Activated T-cell treated with anti-CD3 and anti-CD28 coated beads for 48 hours (primary cell): ENCODE results near the gene FGGY.
"Not testable (repeated sequence)": the region's sequence is repeated elsewhere in the genome, so short reads cannot be mapped to it uniquely, and the experiment has no call there.

Source experiments
- DNase-seq: peaks from one replicate; pipeline ENCODE4 v3.0.0-alpha.2; 2020; ENCODE audit warnings: low read depth

The FGGY gene

DNA sequence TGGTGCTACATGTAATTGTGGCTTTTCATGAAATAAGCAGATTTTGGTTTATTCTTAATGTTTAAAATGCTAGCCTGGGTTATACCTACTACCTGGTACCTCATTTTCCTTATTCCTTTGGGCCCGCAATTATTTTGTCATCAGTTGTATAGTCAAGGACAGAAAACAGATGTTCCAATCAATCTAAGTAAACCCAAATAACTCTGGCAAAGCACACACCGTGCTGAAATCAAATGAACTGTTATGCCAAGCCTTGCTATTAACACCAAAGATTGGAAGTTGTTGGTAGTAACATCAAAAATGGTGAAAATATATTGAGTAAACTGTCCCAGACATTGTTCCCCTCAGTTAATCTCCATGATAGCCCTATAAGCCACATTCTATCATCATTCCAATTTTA is 248.9 kb downstream of the FGGY start:
- DNase-seq = no peak

DNA sequence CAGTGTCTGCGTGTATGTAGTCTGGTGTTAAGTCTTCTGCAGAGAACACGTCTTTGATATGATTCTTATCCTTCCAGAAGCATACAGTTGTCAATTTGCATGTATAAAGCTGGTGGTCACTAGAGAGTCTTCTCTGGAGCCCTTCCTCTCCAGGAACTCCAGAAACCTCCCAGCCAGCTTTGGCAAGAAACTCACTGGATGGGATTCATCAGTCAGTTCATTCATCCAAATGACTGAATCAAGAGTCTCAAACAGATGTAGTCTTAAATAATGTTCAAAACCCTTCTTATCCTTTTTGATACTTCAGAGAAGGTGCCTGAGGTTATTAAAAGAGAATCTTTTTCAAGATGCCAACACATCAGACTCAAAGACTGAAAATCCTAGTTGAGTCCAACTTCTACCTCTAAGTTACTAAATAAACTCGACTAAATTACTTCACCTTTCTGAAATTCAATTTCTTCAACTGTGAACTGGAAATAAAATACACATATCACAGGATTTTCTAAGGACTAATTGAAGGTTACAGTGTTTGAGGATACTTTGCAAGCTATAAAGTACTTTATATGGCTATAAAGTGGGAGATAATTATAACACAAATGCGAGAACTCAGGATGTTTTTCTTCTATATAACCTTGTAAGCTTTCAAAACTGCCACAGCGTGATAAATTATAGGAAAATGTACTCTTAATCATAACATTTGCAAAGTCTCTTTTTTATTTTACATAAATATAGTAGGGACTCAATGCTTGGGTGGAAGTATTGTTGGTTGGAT is 252.4 kb downstream of the FGGY start:
- no peak for DNase-seq

DNA sequence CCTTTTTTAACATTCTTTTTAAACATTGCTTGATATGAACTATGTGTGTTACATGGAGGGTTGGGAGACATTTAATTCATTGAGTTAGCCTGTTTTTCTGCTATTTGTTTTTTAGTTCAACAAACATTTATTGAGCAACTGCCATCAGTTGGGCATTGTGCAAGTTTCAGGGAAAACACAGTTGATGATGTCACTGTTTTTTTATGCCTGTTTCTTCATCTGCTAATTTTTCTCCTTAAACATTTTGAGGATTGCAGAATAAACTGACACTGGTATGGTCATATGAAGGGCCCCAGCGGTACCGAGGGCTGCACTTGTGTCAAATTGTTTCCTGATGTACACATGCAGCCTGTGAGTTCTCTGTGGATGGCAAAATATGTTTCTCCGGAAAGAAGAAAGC is 253.0 kb downstream of the FGGY start:
- no peak for DNase-seq

DNA sequence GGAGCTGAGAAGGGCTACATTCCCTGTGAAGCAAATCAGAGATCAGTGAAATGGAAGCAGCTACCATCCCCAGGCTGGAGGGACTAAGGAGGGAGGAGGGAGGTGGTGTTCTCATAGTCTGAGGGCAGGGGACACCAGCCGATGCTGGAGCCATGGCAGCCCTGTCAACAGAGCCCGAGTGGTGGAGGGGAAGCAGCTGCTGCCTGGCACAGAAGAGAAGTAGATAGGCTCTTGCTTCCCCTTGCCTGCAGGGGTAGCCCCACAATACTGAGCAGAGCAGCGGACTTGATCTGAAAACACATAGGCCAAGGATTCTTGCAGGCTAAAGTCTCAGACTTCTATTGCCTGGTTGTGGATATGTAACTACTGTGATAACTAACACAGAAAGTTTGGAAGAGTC is 255.1 kb downstream of the FGGY start:
- no peak for DNase-seq

DNA sequence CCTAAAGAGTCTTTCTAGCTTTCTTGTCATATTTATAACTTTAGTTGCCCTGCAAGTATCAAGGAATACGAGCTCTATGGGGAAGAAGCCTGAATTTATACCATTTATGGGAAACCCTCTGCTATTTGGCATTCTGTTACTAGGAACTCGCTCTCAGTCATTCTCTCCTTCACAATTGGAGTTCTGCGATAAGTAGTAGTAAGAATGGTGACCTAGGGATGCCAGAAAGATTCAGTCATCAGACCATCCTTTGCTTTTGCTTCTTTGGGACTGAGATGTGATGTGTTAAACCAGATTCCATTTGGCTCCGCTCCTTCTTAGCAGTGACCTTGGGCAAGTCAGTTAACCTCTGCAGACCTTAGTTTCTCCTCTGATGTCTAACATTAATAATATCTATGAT is 256.5 kb downstream of the FGGY start:
- no peak for DNase-seq

DNA sequence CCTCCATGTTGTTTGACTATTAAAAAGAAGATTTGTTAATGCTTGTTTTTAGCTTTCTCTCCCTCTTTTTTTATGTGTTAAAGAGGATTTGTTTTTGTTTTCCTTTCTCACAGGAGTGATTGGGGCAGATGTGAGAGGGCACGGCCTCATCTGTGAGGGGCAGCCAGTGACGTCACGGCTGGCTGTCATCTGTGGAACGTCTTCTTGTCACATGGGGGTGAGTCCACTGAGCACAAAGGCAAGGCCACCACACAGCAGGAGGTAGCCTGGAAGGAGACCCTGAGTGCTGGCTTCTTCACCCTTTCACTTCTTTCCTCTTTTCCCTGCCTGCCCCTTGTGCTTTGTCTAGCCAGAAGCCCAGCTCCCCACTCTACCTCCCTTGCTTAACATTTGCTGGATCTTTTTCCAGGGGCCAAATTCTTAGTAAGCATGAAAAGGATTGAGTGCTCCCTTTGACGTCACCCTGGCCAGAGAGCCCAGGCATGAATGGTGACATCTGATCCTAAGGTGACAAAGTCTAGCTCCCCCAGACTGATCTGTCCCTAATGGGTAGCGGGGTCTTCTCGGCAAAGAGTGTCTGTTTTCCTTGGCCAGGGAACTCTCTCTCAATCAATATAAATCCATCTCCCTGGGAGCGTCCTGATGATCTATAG is 257.2 kb downstream of the FGGY start:
- no peak for DNase-seq

DNA sequence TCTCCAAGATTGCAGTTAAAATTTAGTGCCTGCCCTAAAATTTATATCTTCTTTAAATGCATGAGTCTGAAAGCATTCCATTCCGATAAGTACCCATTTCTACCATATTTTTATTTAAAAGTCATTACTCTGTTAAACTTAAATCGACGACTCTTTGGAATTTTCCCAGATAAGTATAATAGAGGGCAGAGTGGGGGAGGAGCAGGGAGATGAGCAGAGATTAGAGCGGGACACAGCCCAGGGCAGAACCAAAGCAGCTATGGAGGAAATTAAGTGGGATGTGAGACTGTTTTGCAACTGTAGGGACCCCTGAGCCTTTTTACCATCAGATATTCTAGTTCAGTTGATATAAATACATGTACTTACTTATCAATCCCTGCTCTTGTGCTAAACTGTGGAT is 257.9 kb downstream of the FGGY start:
- DNase-seq = no peak

DNA sequence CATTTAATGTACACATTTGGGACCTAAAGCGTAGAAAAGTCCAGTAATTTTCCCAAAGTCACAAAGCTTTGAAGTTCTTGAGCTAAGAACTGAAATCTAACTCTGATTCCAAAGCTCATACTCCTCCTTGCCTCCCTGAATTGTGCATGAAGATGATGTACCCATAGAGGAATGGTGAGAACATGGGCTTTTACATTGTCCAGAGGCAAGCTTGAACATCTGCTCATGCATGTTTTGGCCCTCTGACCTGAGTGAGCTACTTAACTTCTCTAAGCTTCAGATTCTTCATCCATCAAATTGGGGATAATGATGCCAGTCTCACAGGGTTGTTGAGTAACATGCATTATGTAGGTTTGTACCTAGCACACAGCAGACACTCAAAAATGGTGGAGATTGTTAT is 259.5 kb downstream of the FGGY start:
- DNase-seq = no peak

DNA sequence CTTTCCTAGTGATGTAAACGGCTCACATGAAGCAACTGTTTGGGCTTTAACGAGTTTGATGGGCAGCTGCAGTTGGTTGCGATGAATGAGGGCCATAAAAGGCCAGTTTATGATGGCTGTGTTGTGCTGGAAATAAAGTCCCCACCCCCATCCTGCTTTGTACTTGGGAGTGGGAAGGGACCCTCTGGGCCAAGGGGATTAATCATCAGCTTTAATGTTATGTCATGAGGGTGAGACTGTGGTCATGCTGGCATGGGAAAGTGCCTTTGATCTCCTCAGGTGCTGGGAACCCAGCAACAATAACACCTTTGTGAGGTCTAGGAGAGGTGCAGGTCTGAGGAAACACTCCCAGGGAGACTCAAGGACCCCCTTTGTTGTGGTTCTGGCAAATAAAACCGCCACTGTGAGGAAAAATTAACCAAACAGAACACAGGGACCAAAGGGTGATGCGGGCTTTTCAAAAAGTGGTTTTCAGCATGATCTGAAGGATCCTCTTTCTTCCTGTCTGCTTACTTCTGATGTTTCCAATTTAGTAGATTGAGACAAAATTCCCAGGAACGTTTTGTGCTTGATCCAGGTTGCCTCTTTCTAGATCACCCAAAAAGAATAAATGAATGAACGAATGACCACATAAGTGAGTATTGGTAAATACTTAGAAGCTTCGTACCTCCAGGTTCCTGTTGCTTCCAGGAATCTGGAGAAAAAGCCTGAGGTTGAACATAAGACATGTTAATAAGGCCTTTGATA is 260.1 kb downstream of the FGGY start:
- no peak for DNase-seq

DNA sequence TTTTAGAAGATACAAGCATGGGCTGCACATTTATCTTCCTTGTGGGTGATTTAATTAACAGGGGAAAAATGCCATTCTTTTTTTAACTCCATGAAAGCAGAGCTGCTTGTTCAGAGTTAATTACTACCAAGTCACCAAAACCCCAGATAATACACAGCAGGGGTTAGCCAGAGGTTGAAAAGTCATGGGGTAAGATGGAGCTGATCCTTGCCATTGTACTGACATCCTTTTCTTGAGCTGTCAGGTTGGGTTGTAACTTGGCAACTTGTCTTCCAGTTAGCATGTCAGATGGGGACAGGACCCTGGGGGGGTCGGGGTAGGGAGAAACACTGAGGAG is 260.6 kb downstream of the FGGY start:
- no peak for DNase-seq

DNA sequence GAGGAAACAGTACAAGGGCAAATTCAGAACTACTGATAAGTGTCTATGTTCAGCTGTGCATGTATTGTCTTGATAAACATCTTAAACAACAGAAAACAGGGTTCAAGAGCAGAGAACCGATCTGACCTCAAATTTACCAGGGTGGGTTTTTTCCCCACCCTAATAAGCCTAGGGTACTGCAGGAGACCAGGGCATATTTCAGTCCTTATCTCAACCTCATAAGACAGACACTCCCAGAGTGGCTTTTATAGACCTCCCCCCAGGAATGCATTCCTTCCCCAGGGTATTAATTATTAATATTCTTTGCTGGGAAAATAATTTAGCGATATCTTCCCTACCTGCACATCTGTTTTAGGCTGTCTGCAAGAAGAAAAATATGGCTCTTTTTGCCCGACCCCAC is 261.7 kb downstream of the FGGY start:
- not testable (repeated sequence) for DNase-seq

DNA sequence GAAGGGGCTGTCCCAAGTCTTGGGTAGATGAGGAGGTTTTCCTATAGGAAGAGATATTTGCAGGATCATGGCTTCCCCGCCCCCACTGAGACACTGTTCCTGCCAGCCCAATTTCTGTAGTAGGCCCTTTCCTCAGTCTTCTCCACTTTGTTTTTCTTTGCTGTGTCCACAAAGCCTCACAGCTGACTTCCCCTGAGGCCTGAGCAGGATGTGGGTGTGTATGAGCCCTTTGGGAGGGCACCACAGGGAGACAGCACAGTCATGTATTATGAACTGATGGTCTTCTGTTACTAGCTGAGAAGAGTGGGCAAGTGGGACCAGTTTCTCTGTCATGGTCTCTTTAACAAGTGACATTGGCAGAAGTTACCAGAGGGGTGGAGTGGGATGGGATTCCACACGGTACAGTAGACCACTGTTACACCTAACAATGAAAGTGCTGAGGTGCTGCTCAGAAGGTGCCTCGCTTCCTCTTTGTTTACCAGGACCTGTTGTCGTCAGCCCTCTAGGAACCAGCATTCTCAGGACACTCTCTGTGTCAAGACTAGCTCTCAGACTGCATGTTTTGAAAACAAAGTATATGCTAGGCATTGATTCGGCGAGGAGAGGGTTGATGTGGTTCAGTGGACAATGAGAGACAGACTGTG is 264.0 kb downstream of the FGGY start:
- no peak for DNase-seq

DNA sequence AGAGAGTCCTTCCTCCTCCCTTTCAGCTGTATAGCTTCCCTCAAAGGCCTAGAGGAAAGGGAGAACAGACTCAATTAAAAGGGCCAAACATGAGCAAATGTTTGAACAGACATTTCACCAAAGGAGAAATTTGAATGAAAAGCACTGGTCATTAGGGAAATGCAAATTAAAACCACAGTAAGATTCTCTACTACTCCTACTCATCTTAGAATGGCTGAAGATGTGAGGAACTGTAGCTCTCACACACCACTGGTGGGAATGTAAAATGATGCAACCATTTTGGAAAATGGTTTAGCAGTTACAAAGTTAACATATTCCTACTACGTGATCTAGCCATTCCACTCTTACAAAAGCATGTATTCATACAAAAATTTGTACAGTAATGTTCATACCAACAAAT is 264.9 kb downstream of the FGGY start:
- DNase-seq = no peak

DNA sequence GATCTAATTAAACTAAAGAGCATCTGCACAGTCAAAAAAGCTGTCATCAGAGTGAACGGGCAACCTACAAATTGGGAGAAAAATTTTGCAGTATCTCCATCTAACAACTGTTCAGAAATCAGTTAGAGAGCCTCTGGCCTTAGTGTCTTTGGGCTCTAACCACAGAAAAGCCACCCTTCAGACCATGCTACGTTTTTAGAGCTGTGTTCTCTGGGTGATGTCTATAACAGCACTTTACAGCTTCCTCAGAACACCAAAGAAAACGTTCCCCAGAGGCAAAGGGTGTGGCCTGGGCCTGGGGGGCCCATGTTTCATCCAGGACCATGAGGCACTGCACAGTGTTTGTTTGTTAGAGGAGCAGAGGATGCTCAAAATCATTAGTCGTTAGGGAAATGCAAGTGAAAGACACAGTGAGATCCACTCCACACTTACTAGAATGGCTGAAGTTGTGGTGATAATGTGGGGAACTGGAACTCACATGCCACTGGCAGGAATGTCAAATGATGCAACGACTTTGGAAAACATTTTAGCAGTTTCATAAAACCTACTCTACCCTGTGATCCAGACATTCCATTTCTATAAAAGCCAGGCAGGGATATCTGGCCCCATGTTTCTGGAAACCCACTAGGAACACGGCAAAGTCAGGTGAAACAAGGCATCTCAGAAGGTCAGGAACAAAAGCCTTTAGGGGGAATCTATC is 267.4 kb downstream of the FGGY start:
- no peak for DNase-seq

DNA sequence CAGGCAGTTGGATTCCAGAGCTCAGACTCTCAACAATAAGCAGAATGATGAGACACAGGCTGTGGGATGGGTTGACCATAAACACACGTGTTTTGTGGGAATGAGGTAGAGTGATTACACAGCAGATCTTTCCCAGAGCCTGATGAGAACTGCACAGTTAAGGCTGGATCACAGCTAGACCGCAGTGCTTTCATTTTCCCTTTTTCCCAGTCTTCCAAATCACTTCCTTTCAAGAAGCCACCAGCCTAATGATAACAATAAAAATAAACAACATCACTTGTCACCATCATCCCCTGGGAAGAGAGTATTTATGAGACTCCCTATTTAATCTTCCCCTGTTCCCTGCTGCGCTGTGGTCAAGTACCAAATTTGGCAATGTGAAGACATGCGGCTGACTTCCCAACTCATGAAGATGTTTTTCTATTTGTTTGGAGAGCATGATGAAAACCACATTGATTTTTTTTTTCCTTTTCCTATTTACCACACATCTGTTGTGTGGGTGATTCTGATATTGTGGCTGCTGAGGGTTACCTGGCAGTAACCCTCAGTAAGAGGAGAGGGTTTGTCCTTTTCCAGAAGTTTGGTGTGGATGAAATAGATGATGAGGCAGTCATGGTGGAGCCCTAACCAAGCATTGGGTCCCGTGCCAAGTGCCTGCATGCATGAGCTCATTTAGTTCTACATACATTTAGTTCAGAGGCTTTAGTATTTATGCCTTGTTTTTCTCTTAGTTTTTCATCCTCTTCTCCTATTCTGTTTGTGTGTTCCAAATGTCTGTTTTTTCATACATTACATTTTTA is 268.9 kb downstream of the FGGY start:
- no peak for DNase-seq

DNA sequence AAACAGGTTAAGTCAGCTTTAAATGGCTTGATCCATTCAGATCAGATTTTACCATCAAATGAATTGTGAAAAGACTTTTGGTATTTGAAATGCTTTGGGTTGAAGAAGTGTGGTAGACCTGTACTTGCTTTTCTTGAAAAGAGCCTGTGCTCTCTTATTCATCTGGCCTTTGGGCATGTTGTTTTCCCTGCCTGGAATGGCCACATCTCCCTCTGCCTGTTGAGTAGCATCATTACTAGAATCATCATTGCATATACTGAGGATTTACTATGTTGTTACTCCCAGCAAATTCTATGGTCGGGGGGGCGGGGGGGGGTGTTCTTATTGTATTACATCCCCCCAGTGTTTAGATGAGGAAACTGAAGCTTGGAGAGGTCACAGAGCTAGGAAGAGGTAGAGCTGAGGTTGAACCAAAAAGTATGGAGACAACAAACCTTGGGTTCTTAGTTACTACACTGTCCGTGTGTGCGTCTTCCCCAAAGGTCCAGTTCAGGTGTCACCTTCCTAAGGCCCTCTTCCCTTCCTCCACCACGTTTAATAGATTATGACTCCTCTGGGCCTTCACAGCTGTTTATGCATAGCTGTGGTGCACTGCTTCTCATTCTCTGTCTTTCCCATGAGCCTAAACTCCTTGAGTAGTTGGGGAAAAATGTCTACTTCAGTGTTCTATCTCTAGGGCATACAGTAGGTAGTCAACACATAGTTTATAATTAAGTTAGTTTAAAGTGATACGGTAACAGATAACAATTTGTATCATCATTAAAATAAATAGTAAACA is 271.5 kb downstream of the FGGY start:
- no peak for DNase-seq

DNA sequence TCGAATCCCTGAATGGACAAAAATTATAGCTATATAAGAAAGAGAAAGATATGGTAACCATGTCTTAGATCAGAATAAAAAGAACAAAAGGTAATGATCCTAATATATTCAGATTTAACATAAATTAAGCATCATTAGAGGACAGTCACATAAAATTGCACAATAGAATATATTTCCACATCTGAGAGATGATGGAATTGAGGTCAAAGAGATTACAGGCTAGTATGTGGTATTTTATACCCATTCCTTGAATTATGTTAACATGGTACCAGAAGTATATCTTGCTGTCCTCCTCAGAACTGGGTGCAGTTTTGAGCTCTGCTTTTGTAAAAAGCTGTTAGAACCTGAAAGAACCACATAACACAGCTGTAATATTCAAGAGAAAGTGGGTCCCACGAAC is 272.3 kb downstream of the FGGY start:
- DNase-seq = no peak

DNA sequence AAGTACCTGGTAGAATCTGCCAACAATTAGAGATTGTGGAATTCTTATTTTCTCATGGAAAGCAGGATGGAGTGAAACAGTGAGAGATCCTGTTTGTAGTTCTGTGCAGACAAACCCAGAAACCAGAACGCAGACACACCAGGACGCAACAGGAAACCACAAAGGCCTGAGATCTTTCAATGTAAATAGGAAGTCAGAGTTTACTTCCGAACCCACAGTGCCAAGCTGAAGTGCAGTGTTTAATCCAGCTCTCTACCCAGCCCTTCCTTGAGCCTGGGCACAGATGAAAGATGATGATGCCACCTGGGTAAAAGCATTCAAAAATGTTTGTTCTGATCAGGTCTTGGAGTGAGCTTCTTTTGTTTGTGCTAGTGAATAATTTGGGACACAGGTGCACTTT is 273.6 kb downstream of the FGGY start:
- no peak for DNase-seq

DNA sequence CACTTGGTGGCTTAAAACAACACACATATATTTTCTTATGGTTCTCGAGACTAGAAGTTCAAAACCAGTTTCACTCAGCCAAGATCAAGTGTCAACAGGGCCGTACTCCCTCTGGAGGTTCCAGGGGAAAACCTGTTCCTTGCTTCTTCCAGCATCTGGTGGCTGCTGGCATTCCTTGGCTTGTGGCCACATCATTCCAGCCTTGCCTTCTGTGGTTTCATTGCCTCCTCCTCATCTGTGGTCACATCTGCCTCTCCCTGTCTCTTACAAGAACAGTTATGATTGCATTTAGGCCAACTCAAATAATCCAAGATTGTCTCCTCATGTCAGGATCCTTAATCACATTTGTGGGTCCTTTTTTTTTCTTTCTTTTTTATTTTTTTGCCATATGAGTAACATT is 277.2 kb downstream of the FGGY start:
- no peak for DNase-seq

DNA sequence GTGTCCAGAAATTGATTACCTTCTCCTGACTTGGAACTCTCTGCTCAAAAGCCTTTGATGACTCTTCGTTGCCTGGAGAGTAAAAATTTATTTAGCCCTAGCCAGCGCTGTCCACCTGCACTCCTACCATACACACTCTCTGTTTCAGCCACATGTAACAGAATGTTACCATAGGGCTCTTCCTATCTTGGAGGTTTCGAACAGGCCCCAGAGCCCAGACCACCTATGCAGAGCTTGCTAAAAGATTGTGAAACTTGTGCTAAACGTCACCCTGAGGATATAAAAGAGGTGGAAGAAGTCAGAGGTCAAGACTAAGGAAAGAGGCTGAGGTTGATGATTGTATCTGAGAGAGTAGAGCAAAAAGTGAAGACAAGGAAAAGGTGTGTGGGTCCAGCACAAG is 280.9 kb downstream of the FGGY start:
- DNase-seq = no peak

DNA sequence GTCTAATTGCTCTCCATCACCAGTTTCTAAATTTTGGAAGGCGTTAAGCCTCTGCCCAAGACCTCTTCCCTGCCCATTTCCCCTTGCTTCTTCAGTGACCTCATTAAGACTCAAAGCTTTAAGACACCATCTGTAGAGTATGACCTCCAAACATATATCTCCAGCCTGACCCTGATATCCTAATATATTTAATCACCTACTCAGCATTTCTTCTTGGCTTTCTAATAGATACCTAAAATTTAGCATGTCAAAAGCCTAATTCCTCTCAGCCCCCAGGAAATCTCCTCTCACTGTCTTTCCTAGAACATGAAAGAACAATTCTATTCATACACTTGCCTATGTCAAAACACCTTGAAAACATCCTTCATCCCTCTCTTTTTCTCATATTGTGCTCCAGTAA is 282.3 kb downstream of the FGGY start:
- DNase-seq = no peak
